Activated T-helper 9 cell treated with anti-CD3 and anti-CD28 coated beads, Interleukin-2, amount 50 U/mL, for 16 hours (primary cell): ENCODE results near the gene SHC1.

ENCODE experiments used
- DNase-seq: peaks from one replicate; pipeline ENCODE4 v3.0.0-alpha.2; 2020; ENCODE audit warnings: low read depth

The SHC1 gene

GRCh38 chr1:154973344-154974101 lies 3.0 kb upstream of the SHC1 start:
- peak; percentile 85 for DNase-seq

DNA sequence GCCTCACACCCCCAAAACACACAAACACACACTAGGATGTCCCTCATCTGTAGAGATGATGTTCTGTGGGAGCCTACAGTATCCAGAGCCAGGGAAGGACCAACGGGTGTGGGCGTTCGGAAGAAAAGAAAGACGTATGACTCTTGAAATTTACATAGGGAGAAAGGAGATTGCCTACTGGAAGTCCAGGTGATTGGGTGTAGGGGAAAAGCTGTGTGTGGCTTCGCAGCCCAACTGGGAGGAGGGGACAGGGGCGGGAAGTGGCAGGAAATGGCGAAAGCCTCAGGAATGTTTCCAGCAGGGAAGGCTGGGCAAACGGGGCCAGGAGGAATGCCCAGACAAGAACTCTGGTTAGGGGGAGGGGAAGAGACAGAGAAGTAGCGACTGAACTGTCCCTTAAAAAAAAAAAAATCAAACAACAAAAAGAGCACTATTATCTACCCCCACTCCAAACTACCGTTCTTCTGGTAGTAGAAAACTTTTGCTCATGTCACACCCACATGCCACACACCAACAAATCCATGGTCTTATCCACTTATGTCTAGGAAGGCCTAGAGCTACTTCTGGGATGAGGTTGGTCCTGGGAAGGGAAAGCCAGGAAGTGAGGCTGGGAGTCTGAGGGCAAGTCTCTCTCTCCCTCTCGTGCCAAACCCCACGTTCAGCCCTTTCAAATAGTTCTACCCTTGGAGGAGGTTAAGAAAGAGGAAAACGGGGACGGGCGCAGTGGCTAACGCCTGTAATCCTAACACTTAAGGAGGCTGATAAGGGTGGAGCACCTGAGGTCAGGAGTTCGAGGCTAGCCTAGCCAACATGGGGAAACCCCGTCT lies 2.2 kb upstream of the SHC1 start:
- DNase-seq, result no peak

DNA sequence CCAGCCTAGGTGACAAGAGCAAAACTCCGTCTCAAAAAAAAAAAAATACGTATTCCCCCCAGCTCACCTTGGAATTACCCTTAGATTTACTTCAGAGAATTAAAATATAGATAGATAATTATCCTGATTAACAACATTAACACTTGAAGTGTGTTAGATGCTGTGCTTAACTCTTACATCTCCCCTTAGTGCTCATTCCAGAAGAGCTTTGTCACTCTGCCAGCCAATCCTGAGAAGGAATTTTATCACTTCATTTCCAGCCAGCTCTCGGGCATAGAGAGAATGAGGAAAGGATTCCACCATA lies 1.6 kb upstream of the SHC1 start:
- no peak for DNase-seq

GRCh38 chr1:154971341-154971998 lies 923 bp upstream of the SHC1 start:
- DNase-seq, result no peak

- DNase-seq, result no peak
Measured at GRCh38 chr1:154969860-154970452, 591 bp downstream of the SHC1 start.

GRCh38 chr1:154969246-154969645 lies 1.3 kb downstream of the SHC1 start:
- no peak for DNase-seq

DNA sequence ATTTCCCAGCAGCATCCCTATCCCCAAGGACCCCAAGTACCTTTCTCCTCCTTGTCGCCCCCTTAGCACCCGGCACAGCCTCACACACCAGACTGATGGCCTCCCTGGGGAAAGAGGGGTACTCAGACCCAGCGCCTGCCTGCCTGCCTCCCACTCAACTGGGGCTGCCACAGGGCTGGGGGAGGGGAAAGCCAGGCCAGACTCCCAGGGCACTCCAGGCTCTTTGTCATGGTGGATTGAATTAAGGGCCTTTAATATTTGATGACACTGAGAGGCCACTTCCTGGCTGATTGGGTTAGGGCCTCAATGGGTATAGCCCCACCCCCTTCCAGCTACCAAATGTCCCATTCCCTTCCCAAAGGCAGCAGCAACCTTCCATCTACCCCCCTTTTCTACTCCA lies 1.8 kb downstream of the SHC1 start:
- DNase-seq, result no peak

DNA sequence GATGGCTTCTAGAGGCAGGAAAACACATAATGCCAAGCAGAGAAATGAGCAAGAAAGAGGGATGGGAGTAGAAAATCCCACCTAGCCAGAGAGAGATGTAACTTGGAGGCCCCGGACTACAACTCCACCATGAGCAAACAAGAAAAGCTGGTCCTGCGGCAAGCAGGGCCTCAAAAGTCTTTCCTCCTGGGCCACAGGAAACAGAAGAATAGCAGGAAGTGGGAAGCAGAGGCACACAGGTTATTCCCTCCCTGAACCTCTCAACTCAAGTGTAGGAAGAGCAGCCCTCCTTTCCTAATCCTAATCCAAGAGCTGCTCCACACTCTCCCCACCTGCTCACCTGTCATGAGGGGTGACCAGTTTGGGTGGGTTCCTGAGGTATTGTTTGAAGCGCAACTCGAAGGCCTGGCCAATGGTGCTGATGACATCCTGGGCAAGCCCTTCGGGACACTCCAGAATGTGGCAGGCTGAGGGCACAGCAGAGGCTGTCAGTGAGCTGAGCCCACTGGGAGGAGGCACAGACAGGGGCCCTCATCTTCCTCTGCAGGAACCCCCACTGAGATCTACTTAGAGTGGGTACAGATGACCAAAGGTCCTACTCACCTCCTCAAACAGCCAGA lies 3.1 kb downstream of the SHC1 start:
- DNase-seq, result no peak

- DNase-seq, result no peak
Measured at GRCh38 chr1:154966111-154966510, 4.4 kb downstream of the SHC1 start.

DNA sequence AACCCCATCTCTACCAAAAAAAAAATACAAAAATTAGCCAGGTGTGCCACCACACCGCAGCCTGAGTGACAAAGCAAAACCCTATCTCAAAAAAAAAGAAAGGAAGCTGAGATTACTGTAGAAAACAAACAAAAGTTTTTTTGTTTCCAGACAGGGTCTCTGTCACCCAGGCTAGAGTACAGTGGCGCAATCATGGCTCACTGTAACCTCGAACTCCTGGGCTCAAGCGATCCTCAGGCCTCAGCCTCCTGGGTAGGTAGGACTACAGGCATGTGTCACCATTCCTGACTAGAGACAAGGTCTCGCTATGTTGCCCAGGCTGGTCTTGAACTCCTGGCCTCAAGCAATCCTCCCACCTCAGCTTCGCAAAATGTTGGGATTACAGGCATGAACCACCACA lies 6.2 kb downstream of the SHC1 start:
- no peak for DNase-seq

- DNase-seq, result no peak
Measured at GRCh38 chr1:154963643-154964042, 6.9 kb downstream of the SHC1 start.

DNA sequence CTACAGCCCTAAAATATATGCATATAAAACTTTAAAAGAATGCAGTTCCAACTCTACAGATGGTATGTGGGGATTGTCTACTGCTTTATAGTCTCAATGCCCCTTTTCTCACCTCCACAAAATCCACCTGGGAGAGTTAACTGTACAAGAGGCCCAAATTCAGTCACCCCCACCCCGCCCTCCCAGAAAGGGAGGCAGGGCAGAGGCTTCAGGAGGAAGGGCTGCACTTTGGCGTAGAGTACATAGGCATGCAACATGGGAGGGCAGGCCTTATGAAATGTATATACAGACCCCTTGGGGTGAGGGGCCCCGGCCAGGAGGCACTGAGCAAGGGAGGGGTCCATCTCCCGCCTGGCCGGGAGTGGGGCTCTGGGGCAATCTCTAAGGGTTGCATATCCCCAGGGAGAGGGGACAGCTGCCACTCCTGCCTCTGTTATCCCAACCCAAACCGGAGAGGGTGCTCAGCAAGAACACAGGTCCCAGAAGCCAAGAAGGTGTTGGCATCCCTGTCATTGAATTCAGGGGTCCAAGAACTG lies 7.7 kb downstream of the SHC1 start:
- DNase-seq, result no peak

DNA sequence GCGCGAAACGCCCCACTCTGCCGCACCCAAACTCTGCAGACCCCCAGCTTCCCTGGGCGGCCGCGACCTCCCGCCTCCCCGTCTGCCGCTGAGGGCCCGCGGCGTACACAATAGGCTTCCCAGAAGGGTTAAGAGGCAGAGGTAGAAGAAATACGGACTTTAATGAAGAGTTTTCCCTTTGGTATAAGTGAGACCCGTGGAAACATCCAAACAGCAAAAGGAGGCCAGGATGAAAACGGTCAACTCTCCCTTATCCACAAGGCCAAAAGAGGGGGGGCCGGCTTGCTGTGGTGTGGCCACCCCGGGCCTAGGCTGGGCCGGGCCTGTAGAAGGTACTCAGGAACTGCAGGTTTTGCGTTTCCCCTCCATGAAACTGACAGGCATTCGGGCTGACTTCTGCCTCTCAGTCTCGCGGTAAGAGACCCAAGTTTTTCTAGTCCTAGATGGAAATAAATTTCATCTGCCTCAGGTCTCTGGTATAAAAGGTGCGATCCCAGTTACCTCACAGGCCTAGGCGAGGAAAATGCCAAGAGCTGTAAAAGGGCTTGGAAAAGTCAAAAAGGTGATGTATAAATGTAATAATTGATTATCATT lies 8.3 kb downstream of the SHC1 start:
- DNase-seq, result no peak

DNA sequence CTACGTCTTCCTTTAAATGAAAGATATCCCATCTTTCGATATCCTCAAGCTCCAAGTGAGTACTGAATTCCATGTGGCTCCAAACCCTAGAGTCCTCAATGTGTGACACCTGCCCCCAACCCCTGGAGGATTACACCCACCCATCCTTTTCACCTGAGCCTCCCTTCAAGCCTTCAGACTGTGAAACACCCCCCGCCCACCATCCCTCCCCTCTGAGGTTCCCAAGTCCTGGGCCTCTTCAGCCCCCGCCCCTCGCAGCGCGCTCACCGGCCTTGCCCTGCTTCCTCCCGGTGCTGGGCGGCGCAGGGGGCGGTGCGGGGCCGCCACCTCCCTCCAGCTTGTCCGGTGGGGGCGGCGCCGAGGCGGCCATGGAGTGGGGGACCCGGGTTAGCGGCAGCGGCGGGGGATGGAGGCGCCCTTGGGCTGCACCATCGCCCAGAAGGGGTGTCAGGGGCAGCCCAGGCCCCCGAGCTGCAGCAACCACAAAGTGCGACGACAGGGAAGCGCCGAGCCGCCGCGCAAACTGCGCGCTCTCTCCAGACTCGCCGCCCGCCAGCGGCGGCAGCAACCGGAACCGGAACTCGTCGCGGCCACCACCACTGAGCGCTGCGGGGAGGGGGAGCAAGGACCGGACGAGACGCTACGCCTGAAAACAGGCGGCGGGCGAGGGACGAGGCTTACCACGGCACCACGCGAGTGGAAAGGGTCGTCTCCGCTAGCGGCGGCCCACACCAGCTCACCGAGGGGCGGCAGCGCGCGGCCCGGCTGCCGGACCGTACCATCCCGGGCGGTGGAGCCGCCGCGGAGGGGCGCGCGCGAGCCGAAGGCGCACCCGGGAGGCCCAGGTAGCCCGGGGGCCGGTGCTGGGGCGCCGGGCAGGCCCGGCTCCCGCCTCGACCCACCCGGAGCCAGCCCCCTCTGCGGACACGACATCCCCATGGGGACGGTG lies 9.1 kb downstream of the SHC1 start, which contains the start of gene PYGO2:
Gene PYGO2 (minus strand): TSS at position 576 of the 949 bp plus-strand sequence. CDS start 206 bp downstream, at position 370.
- DNase-seq, result peak; percentile 73

GRCh38 chr1:154960446-154961136 lies 10.0 kb downstream of the SHC1 start:
- no peak for DNase-seq

- DNase-seq, result no peak
Measured at GRCh38 chr1:154959426-154959780, 11.1 kb downstream of the SHC1 start.

DNA sequence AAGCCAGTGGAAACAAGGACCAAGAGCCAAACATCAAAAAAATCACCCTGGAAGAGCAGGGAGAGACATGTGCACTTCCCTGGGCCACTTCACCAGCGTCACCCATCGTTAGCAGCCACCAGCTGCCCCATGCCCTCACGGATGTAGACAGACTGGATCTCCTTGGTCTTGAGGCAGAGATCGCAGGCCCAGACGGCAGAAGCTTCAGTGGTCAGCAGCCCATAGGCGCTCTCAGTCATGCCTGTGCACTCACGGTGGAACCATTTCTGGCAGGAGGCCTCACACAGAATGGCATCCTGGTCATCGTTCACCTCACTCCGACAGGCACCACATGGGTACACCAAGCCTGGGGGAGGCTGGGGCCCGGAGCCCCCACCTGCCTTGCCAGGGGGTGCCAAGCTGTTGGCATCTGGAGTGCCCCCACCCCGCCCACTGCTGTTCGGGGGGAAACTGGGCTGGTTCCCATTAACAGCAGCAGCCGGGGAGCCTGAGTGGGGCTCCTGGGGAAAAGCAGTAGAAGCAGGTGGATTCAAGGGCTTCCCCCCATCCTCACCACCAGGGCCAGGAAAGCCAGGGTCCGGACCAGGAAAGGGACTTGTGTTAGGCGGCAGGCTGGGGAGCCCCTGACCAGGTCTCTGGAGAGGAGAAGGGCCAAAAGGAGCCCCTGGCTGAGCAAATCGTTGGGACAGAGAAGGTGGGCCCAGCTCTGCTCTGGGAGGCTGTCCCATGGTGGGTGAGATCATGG lies 11.7 kb downstream of the SHC1 start:
- DNase-seq, result no peak

GRCh38 chr1:154958036-154958435 lies 12.5 kb downstream of the SHC1 start:
- DNase-seq, result no peak

DNA sequence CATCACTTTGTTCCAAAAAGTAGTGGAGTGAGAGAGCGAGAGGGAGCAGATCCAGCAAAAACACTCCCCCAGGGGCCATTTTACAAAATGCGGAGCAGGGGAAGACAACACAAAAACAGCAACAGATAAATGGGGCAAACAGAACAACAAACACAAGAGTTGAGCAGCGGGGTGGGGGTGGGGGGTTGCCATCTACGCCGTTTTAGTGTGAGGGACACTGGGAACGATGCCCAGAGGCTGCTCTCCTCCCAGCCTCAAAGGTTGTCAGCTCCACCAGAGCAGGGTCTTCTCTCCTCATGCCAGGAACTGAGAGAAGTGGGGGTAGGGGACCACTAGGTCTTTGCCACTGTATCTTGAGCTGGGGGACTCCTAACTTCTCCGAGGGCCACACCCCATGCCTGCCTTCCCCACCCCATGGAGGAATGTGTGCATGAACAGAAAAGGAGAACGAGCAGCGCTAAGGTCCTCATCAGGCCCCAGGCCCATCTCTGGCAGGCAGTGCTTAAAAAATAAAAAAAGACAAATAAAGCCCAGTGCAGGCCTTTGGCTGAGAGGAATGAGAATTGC lies 13.4 kb downstream of the SHC1 start:
- no peak for DNase-seq
